DOHH2 (cell line): ENCODE results near the gene SPZ1.

ENCODE experiments used
- CTCF ChIP-seq: fragments of 200-600 bp; sonication (generic); IDR thresholded peaks from one replicate; pipeline ENCODE4 v1.5.1; 2014; ENCODE audit warnings: antibody characterized with exemption, mild to moderate bottlenecking, low read depth, low read length; ENCODE audit not compliant: poor library complexity, severe bottlenecking
- EZH2phosphoT487 ChIP-seq: fragments of 200-600 bp; sonication (generic); IDR thresholded peaks from 2 replicates; pipeline ENCODE4 v1.6.1; 2017; ENCODE audit warnings: borderline replicate concordance, mild to moderate bottlenecking, antibody characterized with exemption, low read length, moderate library complexity, mixed read lengths

DNA sequence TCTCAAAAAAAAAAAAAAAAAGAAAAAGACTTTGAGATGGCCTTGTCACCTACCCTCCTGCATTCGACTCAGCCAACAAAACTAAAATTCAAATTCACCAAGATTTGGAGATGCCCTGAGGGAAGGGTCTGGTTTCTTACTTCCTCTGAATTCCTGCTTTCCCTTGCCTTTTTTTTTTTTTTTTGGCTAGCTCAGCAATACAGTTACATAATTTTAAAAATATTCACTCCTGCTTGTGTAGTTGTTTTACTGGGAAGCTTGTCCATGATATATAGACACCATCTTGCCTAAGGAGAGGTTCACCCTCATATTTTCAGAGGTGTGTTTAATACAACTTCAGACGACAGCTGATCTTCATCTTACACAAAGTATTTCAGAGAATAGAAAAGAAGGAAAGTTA is 42.6 kb upstream of the SPZ1 start:
- TF ChIP-seq CTCF: no peak
- TF ChIP-seq EZH2phosphoT487: no peak
